Fibroblast of upper back skin (primary cell): ENCODE data around the gene TFAM.

ENCODE experiments used
- DNase-seq: peaks from one replicate; pipeline ENCODE4 v3.0.0-alpha.2; 2013

TFAM gene

DNA sequence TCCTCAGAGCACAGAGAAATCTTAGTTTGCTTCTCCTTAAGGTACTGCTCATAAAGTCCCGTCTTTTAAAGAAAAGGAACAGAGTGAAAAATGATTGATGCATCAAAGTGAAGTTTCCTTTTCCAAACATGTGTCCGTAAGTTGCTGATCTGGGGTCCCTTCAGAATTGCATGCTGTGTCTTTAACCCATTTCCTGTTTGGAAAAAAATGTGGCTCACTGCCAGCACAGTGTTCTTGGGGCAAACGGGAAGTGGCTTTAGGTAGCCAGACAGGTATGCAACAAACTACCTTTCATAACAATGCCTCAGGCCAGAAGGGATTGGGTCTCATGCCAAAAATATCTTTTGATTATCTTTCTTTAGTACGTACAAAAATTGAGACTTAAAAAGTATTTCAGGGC lies 50.9 kb downstream of the TFAM start:
- peak; percentile 55 for DNase-seq

DNA sequence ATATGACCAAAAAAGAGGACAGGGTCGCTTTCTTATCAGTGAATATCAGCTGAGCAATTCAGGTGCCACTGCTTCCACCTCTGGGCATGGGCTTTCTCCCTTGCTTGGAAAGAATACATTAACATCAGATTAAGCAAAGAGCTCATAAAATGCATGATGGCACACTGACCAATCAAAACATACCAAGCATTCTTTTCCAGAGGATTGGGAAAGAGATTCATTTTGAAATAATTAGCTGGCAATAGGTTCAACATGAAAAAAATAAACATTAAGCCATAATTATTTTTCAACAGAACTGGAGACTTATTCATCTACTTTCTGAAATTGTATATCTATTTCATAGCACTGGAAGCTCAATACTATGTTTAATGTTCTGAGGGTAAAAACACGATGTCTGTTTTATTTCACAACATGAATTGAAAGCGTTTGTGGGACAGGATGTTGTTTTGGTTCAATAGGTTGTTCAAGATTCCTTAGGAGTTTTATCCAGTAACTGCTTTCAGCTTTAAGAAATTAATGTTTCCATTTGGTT lies 53.2 kb downstream of the TFAM start:
- DNase-seq, result peak; percentile 79

DNA sequence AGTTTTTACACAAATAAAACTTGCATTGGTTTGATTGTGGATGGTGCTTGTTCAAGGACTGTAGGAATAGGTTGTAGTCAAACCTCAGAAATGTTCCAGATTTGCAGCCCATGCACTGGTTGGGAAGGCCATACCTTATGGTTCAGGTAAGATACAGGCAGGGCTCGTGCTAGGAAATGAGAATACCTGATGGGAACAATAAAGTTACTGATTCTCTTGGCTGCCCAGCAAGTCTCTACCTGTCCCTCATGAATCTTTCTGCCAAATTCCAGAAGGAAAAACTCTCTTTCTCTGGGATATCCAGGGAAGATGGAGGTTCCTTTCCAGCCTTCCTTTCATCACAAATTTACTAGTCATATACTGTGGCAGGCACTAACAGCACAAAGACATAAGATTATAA lies 53.8 kb downstream of the TFAM start:
- DNase-seq, result no peak

DNA sequence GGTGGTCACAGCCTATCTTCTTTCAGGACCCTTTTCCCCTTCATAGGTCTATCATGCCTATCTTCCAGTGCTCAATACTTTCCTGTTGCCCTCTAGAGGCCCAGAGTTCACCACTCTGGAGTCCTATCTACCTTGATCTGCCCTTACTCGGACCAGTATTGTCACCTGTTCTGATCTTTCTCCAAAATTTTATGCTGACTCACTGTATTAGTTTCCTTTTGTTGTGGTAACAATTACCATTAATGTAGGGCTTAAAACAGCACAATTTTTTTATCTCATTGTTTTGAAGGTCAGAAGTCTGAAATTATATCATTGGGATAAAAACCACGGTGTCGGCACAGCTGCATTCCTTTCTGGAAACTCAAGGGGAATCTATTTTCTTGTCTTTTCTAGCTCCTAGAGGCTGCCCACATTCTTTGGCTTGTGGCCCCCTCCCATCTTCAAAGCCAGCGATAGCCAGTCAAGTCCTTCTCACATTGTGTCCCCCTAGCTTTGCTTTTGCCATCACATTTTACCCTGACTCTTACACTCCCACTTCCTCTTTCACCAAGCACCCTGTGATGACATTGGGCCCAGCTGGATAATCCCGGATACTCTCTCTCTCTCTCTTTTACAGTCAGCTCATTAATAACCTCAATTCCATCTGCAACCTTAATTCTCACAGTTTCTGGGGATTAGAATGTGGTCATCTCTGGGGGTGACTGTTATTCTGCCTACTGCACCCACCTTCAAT lies 54.6 kb downstream of the TFAM start:
- no peak for DNase-seq

DNA sequence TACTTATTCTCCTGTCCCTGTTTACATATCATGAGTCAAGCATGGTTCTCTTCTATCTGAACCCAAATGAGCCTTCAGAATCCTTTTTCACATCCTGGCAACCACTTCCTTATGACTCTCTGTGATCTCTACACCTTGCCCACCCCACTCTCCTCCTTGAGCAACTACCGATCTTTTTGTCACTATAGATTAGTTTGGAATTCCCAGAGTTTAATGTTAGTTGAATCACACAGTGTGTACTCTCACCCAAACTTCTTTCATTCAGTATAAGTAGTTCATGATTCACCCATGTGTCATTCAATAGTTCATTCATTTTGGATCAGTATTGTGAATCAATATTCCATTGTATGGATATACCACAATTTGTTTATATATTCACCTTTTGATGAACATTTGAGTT lies 55.3 kb downstream of the TFAM start:
- DNase-seq, result no peak

DNA sequence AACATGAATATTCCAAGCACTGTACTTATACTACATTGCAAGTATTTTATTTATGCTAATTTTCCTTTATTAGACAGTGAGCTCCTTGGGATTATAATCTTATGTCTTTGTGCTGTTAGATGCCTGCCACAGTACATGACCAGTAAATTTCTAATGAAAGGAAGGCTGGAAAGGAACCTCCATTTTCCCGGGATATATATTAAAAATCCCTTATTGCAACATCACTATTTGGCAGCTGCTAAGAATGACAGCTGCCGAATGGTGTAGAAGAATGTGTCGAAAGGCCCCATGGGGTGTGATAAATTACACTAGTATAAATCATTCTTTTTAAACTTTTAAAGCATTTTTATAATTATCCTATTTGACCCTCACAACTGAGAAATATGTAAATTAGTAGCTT lies 59.1 kb downstream of the TFAM start:
- DNase-seq, result peak; percentile 45

DNA sequence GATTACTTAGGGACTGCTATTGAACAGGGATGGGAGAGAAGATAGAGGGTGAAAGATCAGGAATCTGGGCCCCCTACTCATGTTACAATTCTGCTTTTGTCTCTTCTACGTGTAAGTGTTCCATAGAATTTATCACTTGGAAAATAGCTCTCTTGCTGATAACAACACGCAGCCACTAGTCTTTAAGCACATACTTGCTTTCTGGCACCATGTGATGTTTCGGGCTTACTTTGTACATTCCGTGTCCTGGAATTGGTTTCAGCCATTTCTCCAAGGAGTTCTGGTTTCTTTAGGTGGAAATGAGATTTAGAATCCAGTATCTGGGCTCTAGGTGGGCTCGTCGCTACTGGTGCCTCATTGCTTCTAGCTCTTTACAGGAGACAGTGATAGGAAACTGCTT lies 59.7 kb downstream of the TFAM start:
- DNase-seq, result peak; percentile 39

DNA sequence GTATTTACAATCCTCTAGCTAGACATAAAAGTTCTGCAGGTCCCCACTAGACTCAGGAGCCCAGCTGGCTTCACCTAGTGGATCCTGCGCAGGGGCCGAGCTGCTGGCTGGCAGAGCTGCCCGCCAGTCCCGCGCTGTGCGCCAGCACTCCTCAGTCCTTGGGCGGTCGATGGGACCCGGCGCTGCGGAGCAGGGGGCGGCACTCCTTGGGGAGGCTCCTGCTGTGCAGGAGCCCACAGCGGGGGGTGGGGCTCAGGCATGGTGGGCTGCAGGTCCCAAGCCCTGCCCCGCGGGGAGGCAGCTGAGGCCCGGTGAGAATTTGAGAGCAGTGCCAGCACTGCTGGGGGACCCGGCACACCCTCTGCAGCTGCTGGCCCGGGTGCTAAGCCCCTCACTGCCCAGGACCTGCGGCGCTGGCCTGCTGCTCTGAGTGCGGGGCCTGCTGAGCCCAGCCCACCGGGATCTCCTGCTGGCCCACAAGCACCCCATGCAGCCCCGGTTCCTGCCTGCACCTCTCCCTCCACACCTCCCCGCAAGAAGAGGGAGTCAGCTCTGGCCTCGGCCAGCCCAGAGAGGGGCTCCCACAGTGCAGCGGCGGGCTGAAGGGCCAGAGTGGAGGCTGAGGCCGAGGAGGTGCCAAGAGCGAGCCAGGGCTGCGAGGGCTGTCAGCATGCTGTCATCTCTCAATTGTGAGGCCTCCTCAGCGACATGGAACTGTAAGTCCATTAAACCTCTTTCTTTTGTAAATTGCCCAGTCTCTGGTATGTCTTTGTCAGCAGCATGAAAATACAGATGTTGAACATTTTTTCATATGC lies 63.1 kb downstream of the TFAM start:
- no peak for DNase-seq
